Kidney glomerular epithelial cell (primary cell): ENCODE data around the gene ELL2.
"Not testable (repeated sequence)": the region's sequence is repeated elsewhere in the genome, so short reads cannot be mapped to it uniquely, and the experiment has no call there.

ENCODE experiments used
- DNase-seq: peaks from one replicate; lab custom pipeline; 2025; lab: John Stamatoyannopoulos, UW

The ELL2 gene

DNA sequence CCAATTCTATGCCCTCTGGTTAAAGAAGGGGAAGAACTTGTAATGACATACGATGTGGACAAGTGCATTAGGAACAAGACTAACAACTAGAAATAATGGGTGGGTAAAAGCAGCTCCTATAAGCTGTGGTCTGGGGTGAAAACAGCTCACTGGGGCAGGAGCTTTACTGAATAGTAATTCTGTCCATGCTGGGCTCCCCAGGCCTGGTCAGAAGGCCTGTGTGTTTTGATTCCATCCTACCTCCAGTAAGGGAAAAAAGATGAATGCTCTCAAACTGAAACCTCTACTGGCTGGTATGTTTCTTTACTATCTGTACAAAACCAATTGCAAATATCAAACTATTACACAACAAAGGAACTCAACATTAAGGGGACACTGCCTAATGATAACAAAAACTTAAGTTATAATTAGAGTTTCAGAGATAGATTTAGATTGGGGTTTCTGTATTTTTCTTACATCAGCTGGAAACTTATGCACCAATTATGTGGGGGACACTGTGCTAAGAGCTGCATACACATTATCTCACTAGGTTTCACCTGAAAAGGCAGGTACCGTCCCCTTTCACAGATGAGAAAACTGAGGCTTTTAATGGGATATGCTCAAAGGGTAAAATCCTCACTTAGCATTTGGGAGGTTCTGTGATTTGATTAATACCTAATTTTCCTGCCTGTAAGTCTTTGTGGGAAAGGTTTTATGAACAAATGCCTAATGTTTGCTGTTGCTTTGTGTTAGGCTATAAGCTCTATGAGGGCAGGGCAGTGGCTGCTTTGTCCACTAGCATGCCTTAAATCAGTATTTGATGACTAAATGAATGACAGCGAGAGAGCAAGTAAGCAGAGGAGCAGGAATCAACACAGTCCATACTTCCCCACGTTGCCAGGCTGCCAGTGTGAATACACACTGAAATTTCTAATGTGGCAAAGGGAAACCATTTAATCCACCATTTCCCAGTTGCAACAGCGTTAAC, 53.6 kb downstream of the ELL2 start:
- no peak for DNase-seq

DNA sequence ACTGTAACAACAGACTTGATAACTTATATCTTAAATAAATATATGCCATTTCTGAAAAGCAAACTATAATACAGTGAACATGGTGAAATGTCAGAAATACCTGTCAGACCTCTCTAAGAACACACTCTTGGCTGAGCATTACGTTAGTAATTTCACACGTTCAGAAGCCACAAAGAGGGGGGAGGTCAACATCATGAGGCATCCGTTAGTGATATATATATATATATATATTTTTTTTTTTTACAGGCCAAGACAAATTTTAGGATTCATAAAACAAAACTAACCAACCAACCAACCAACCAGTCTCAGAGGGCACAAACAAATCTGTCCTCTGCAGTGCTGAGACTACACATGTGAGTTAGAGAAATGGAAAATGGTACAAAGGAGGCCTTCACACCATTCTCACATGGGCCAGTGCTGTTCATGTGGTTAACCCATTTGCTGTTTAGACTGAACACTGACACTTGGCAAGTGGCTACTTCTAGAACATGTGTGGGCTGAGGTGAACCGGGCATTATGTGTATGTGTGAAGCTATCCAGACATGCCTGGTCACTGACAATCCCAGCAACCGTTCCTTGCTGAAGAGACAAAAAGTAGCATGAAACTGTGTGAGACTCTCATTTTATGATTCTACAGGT, 54.5 kb downstream of the ELL2 start:
- no peak for DNase-seq

DNA sequence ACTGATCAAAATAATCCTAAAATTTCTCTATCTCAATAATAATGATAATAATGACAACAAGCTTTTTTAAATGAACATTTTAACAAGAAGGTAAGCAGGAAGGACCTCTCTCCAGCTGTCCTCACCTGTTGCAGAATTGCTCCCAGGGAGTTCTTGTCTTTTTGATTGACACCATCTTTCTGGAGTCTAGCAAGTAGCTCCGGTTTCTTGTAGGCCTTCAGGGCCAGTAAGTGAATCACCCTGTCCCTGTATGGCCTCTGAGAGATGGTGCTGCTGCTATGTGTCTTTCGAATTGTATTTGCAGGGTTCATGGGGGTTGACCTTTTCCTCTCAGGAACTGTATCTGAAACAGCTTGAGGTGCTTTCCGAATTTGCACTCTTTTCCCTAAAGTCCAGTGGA, 55.3 kb downstream of the ELL2 start:
- DNase-seq = not testable (repeated sequence)

DNA sequence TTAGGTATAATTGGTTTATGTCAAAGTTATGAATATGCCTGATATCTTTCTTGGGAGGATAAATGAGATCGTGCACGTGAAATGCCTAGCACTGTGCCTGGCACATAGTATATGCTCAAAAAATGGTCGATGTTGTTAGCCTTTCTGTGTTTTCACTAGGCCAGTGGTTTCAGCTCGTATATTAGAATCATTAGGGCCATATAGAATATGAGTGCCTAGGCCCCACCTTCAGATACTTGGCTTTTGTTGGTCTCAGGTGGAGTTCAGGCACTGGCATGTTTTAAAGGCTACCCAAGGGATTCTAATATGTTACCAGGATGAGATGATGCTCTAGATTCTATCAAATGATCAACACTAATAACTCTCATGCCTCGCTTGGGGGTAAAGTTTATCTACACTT, 56.8 kb downstream of the ELL2 start:
- DNase-seq = no peak

DNA sequence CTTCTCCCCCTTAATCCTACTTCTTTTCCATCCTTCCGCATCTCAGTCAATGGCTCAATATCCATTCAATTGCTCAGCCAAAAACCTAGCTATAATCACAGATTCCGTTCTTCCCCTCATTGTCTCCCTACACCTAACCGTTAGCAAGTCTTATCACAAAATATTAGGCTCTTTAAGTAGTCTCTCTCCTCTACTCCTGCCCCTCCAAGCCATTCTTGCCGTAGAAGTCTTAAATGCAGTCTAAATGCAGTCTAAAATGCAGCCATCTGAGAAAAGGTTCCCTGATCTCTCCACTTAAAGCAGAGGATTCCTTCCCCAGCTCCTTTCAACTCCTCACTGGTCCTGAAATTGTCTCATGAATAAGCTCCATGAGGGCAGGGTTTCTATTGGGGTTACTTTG, 57.8 kb downstream of the ELL2 start:
- no peak for DNase-seq

DNA sequence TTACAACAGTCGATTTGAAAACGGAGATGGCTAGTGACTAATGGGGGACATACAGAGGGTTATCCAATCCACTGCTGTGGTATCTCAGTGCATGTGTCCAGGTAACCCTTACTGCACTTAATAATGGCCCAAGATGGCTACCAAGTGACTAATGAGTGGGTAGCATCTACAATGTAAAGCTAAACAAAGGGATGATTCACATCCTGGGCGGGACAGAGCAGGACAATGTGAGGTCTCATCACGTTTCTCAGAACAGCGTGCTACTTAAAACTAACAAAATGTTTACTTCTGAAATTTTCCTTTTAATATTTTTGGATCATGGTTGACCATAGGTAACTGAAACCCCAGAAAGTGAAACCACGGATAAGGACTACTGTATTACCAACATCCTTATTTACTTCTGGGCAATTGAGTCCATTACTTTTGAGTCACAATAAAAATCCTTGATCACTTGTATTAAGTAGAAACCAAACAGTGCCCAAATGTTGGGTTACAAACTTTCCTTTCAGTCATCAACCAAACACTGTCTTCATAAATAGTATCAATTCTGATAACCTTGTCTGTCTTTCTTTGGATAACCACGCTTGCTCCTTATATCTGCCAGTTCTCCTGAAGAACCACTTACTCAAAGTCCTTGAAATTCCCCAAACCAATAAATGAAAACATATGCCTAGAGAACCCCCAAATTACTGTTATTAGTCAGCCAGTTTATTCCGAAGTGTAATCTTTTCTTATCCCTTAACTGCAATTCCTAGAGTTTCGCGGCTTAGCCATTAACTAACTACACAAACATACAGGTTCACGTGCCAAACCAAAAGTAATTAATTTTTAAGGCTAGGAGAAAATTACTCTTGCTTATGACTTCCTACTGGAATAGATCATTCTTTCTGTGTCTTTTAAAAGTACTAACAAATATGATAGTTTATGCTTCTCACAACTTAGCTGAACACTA, 59.7 kb downstream of the ELL2 start:
- DNase-seq = no peak

DNA sequence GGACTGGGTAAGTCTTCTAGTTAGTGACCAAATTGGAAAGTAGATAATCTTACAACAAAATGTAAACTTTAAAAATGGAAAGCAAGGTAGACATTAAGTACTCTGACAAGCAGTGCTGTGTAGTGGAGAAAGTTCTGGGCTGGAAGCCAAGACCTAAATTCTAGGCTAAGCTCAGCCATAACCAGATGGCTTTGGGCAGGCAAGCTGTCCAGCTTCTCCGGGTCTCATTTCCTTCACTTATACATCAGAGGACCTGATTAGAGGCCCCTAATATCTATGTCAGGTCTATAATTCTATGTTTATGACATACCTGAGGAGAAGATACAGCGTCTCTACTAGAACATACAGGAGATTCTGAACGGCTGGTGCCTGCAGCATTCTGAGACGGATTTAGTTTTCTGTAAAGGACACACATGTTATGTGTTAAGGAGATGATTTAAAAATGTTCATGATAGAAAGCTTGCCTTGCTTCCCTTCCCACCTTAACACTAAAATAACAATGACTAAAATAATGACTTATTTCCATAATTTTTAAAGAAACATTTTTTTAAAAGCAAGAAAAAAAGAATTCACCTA, 61.2 kb downstream of the ELL2 start:
- no peak for DNase-seq

DNA sequence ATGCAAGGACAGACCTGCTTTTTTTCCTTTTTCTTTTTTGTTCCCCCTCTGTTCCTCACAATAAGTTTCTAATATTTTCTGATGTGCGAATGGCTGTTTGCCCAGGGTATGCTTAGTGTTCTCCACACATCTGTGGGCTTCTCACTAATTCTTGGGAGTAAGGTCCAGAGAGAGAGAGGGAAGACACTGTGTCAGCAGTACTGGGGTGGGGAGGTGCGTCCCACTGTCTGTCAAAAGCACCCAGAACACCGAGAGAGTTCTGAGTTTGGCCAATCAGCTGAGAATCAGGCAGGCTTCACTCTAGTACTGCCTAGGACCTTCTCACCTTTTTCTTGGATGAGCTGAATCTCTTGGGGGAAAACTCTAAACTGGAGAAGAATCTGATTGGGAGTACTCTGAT, 61.8 kb downstream of the ELL2 start:
- no peak for DNase-seq

DNA sequence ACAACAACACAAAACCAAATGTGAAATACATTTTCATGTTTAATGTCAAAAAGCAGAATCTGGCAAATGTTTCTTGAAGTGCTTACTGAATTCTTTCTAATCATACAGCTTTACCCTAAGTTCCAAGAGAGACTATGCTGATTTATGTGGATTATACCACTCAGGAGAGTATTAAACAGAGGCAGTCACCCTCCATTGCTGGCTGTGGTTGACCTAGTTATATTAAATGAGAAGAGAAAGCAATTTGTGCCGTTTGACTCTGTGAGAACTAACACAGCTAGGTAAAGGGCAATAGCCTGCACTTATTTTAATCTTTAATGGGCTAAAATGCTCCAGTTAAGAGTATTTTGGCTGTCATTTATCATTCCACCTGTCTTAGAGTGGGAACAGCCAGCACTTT, 62.6 kb downstream of the ELL2 start:
- DNase-seq = no peak

DNA sequence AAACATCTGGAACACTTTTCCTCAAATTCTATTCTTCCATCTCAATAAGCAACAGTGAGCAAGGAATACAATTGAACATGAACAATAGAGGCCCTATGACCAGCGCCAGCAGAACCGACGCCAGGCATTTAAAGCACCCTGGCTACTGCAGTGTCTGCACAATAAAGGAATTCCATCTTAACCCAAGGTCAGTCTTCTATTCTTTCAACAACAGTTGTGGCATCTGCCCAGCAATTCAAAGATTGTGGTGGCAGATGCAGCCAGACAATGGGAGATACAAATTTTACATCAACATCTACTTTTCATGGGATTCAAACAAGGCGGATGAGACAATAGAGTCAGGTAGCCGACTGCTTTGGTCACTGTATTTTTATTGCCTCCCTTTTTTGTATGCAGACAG, 65.9 kb downstream of the ELL2 start:
- no peak for DNase-seq

DNA sequence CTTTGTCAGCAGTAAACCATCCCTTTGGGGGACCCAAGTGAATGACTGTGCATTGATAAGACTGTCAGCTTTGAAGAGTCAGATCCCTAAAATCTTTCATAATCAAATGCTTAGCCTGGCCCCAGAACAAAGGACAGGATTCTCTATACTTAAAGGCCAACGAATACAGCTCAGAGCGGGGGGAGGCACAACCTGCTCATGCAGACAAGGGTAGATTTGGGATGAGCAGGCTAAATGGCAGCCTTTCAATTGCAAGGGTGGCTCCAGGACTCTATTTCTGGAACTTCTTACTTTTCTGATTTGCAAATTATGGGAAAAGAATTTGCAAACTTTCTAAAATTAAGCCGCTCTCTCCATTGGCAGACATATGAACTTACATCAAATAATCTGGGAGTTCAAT, 66.4 kb downstream of the ELL2 start:
- DNase-seq = no peak

DNA sequence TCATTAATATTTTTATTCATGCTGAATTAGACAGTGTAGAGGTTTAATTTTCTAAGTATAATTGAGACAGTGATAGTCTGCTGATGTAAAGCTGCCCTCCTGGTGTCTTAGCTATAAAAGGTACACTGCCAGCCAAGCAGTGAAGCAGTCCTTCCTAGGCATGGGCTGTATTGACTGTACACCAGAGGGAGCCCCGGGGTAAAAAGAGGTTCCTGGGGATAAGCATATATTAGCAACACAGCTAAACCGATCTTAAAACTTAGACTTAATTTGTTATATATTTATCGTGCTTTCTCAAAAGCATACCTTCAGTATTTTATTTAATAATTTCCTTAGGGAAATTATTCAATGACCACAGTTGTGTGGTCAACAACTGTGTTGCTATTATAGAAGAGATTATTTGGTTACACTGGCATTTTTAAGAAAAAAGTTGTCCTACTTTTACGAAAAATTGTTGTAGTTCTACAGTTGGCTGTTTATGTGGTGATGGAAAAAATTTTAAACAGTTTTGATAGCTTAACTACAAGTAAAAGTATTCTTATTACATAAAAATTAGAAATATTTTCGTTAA, 68.8 kb downstream of the ELL2 start:
- DNase-seq = no peak

DNA sequence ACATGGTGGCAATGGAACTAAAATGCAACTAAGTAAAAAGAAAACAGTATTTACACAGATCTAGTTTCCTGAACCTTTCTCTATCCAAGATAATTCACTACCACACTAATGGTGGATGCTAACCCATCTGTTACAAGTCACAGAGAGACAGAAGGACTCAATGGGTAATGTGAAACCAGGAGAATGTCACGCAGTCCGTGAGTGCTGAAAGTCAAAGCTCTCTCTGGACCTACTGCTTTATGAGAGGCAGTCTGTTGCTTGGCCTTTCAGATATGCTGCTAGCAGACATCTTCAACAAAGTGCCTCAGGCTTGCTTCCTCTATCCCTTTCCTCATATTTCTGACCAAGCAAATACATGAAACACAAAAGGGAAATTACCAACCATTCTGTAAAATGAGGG, 70.2 kb downstream of the ELL2 start:
- no peak for DNase-seq

DNA sequence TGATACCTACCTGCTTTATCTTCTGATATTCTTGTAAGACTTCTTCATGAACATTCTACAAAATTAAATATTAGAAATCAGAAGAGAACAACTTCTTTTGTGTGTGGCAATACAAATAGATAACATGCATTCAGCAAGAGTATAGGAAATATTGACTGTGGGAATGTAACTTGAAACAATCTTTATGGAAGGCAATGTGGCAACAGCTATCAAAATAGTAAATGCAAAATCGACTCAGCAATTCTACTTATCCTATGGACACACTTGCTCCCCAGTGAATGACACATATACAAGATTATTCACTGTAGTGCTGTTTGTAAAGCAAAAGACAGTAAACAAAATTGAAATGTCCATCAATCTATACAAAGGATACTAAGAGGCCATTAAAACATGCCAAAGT, 72.6 kb downstream of the ELL2 start:
- DNase-seq = no peak

DNA sequence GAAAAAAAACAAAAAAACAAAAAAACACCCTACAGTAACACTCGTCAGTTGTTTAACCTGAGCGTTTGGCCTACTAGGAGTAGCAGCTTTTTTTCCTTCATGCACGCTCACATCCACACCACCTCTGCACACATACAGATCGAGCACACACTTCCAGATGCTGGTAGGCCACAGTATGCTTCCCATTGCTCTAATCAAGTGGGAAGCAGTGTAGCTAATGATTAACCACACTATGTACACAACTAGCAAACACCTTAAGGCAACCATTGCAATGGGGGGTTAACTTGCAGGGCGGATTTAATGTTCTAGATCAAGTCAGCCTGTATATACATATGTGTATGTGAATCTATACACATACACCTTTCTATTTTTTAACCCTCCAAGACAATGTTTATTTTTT, 73.7 kb downstream of the ELL2 start:
- DNase-seq = no peak

DNA sequence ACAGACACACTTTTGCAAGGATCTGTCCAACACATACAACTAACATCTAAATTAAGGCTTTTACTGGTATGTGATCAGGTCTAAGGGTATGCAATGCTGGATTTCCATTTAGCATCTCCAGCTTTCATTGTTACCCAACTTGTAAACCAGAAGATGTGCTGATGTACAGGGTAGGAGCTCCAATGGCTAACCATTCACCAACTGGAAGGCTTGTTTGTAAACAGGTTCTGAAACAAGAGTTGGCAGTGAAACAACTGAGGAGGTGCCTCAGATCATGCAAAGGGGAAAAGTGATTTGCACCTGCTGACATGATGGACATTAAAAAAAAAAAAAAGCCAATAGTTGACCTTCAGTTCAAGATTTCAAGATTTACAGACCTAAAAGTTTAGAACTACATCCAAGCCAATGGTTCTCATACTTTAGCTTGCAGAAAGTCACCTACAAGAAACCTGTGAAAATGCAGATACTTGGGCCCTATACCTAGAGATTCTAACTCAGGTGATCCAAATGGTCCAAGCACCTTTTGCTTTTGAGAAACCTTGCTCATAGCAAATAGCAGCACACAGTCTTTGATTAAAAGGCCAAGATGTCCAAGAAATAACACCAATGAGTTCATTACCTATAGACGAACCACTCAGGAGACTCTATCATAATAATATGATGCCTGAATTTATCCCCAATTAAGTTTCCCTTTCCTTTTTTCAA, 75.2 kb downstream of the ELL2 start:
- no peak for DNase-seq

DNA sequence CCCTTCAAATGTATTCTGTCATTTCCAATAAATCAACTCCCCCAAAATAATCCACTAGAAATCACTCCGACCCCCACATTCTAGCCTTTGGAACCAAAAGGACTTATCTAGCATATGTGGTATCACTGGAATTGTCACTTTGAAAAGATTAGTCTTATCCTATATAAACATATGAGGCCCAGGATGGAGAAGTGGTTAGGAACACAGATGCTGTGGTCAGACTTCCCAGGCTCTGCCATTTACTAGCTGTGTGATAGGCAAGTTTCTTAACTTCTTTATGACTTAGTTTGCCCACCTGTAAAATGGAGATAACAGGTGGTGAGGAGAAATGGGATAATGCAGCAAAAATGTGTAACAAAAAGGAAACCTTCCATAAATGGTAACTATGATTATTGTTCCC, 77.1 kb downstream of the ELL2 start:
- no peak for DNase-seq

DNA sequence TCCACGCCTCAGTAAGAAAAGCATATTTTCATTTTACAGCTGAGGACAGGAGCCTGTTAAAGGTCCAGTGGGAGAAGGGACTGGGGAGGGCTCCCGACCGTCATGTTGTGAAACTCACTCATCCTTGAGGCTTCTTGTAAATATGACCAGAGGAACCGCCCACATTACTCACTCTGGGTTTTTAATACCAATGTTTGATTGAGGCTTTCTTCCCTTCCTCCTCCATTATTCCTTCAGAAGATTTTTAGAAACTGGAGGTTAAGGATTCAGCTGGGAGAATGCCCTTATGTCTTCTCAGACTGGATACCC, 77.7 kb downstream of the ELL2 start:
- no peak for DNase-seq

DNA sequence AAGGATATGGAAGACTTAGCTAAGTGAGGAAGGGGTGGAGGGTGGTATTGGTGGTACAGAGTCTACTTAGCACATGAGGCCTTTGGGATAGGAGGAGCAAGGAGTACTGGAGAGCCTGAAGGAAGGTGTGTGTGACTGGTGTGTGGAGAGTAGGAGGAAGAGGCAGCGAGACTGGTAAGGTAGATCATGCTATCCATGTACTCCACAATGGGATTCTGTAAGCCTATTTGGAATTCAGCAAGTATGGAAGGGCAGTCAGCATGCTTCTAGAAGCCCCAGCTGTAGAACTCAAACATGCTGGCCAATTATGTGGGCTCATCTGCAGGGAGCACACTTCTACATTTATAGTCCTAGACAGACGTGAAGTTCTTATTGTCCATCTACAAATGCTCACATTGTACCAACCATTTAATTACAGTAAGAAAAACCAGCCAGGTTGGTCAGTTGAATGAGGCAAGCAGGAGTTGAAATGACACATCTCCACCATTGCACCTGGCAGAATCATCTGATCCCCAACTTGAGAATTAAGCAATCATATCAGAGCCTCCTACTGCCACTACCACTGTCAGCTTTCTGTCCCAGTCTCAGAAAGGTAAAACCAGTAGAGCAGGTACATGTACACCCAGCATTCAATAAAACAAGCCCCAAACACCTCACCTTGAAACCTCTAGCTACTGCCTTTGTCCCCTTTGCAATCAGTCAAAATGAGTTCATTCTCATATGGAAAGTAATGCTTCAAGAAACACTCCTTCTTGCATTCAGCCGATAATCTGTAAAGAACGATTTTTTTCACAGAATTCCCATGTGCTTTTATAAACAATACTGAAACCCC, 78.2 kb downstream of the ELL2 start:
- no peak for DNase-seq

DNA sequence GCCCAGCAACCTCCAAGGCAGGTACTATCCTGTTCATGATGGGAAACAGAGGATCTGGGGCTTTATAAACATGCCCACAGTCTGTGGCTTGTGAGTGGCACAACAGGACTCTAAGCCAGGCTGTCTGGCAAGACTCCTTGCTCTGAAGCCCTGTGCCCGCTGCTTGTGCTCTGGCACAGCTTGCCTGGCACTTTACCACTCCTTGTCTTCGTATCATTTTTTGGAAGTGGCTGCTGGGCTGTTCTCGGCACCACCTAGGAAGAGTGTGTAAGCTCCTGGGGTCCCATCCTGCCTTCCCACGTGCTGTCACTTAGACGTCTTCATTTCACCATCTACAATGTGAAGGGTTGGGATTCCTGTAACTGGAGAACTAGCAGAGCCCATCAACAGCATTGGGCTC, 79.8 kb downstream of the ELL2 start:
- no peak for DNase-seq
